Glomerular visceral epithelial cell (primary cell): ENCODE data around the gene DCT.

Experiments used
- DNase-seq: peaks from one replicate; pipeline ENCODE4 v3.0.0-alpha.2; 2016; ENCODE audit errors: extremely low spot score

DCT gene

GRCh38 chr13:94395860-94396259, 83.6 kb downstream of the DCT start:
- DNase-seq, result no peak

GRCh38 chr13:94394723-94395122, 84.8 kb downstream of the DCT start:
- DNase-seq, result no peak

- no peak for DNase-seq
These were observed 88.6 kb downstream of the DCT start for GRCh38 chr13:94390881-94391280.

GRCh38 chr13:94389604-94390351, 89.7 kb downstream of the DCT start:
- DNase-seq, result no peak

- no peak for DNase-seq
These were observed 92.4 kb downstream of the DCT start for GRCh38 chr13:94387047-94387446.
